Glomerular visceral epithelial cell (primary cell): ENCODE measurements around the gene SMIM1.

Experiments
- DNase-seq: peaks from one replicate; pipeline ENCODE4 v3.0.0-alpha.2; 2016; ENCODE audit errors: extremely low spot score

Gene SMIM1

DNA sequence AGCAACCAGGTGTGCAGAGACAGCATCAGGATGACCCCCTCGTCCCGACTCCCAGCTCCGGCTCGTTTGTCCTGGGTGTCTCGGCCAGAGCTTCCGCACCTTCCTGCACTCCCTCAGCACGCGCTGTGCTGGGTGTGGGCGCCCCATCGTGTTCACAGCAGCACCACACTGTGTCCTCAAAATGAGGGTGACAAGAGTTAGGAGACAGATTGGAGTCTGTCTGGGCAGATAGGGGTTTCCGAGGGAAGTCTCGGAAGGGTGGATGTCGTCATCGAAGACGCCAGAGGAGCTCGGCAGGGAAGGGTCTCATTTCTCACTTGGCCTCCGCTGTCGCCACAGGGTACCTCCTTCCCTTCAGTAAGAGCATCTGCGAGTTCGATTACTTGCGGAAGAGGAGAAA, 16.2 kb upstream of the SMIM1 start:
- no peak for DNase-seq

DNA sequence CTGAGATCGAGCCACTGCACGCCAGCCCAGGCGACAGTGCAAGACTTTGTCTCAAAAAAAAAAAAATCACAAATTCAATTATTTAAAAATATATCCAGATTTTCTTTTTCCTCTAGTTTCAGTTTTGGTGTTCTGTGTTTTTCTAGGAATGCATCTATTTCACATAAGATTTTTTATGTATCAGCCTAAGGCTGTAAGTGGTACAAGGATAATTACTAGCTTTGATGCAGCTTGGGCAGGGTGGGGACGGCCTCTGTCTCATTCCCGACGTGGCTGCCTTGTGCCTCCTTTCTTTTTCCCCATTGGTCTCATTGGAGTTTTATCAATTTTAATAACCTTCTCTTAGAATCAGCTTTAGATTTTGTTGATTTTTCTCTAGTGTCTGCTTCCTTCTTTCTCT, 13.4 kb upstream of the SMIM1 start:
- DNase-seq: no peak

DNA sequence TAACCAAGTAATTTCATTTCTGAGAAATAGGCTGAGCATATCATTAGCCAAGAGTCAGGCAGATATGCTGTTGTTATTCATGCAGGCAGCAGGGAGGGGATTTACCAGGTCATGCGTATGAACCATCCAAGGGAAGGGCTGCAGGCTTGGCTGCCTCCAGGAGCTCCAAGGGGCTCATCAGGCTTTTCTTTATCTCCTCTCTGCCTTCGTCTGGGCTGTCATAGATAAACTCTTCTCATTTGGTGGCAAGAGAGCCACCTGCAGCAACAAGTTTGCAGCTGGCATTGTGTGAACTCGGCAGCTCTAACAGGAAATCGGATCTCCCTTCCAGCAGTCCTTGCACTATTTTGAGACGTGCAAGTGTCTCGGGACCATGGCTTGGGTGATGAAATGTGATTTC, 12.8 kb upstream of the SMIM1 start:
- DNase-seq: no peak

DNA sequence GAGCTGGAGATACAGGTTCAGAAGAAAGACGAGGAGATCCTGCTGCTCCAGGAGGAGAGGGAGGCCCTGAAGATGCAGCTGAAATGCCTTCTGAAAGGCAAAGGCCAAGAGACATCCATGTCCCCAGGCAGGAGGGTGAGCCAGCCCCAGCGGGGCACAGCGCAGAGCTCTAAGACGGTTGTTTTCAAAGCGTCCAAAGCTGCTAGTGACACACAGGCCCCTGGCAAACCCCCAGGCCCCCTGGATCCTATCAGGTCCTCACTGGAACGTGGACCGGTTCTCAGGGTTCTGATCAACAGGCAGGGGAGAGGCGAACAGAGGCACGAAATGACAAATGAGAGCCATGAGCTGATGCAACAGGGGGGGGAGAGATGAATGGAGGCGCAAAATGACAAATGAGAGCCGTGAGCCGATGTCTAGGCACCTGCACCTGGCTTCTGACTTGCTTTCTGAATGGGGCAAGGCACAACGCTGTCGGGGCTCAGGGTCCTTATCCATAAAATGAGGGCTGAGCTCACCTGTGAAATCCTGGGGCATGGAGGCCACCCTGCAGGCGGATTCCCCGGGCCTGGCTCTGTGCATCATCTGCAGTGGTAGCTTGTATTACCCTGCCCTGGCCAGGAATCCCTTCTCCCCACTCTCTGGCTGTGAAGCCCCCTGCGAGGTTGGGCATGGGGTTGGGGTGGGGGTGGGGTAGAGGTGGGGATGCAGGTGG, 11.1 kb upstream of the SMIM1 start:
- DNase-seq: no peak

DNA sequence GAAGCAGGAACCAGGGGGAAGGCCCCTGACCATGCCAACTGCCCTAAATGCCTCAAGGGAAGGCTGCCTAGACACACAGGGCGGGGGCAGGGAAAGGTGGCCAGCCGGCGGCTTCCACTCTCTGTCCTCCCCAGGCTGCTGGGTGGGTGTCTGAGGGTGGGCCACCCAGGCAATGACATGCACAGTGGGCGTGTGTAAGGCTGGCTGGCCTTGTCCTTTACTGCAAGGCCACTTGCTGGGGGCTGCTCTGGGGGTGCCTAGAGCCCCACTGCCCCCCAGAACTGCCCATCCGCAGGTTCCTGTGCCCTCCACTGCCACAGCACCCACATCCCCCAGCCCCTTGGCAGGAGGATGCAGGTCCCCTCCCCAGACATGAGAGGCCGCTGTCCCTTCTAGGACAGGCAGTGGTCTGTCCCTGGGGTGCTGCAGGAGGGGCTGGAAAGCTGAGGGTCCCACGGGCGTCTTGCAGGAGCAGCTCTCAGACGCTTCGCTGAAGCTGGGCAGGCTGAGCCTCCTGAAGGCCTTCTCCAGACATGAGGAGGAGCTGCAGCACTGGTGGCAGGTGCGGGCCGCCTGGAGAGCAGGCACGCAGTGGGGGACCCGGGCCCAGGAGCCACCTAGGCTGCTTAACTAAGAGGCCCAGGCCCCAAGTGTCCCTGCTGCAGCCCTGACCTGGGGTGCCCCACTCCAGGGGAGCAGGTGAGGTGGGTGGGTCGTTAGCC, 10.2 kb upstream of the SMIM1 start:
- no peak for DNase-seq

DNA sequence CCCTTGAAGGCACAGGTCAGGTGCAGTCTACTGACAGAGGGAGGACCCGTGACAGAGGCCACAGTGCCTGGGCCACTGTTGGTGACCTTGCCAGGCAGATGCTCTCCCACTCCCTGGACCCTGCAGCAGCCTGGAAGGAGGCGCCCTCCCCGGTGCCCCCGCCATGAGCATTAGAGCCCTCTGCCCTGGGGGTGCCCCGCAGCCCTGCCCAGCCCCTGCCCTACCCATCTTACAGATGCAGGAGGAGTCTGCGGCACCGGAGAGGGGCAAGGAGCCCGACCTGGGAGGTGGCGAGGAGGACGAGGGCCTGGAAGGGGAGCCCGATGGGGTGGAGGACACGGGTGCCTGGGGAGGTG, 9.7 kb upstream of the SMIM1 start:
- no peak for DNase-seq

DNA sequence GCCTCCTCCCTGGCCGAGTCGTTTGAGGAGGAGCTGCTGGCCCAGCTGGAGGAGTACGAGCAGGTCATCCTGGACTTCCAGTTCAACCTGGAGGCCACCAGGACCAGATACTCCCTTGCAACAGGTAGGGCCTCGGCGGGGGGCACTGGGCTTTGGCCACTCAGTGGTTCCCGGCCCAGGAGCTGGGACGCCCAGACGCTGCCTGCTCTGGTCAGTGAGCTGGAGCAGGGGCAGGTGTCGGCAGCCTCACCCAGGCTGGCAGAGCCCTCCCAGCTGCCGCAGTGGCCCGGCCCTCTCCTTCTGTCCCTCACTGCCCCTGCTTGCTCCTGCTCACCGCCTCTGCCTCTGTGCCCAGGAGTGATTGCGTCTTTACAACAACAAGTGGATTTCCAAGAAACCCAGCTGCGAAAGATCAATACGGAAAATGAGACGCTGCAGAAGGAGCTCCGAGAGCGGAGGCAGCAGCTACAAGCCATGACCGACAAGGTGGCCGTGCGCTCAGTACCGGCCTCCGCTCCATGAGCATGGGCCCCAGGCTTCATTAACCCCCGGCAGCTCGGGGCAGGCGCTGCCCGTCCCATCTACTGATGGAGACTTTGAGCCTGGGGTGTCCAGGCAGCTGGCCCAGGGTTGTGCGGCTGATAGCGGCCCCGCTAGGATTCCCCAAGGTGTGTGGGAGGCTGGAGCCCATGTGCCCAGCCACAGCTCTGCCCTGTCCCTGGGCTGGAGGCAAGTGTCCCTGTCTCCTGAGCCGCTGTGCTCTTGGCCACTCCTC, 9.0 kb upstream of the SMIM1 start:
- no peak for DNase-seq

DNA sequence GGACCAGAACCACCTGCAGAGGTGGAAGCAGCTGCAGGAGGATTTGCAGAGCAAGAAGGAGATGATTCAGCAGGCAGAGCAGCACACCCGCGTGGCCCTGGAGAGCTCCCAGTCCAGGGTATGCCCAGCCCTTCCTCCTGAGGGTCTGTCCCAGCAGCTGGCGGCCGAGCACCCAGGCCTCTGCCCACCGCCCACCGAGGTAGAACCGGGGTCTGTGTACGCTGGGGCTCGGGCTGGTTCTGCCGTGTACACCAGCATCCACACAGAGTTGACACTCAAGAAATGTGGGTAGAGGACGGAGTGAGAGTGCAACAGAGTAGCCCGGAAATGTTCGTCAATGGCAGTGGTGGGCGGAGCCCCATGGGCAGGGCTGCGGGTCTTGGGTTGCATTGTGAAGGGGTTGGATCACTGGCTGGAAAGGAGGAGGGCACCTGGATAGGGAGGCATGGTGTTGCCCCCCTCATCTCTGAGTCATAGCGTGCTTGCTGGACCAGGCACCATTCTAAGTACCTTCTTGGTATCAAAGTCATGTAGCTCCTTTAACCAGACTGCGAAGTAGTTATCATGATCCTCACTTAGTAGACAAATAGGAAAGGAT, 5.1 kb upstream of the SMIM1 start:
- no peak for DNase-seq

DNA sequence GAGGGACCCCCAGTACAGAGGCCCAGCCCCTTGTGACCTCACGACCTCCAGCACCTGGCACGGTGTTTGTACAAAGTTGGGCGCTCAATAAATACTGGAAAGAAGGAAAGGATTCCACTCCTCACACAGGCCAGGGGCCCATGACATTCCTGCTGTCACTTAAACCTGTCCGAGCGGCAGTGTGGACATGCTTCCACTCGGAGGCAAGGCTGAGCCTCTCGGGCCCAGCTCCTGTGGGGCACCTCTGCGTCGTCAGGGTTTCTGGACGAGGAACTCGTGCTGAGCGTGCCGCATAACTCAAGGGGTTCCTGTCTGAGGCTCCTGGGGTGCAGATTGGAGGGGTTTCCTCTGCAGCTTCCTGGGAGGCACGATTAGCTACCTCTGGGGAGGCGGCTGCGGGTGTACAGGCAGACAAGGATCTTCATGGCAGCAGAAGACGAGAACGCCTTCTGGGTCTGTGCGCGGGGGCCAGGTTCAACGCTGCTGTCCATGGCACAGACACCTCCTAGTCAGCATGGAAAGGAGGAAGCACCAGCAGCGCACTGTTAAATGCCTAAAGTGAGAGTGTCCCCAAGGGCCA, 3.6 kb upstream of the SMIM1 start:
- DNase-seq: no peak

DNA sequence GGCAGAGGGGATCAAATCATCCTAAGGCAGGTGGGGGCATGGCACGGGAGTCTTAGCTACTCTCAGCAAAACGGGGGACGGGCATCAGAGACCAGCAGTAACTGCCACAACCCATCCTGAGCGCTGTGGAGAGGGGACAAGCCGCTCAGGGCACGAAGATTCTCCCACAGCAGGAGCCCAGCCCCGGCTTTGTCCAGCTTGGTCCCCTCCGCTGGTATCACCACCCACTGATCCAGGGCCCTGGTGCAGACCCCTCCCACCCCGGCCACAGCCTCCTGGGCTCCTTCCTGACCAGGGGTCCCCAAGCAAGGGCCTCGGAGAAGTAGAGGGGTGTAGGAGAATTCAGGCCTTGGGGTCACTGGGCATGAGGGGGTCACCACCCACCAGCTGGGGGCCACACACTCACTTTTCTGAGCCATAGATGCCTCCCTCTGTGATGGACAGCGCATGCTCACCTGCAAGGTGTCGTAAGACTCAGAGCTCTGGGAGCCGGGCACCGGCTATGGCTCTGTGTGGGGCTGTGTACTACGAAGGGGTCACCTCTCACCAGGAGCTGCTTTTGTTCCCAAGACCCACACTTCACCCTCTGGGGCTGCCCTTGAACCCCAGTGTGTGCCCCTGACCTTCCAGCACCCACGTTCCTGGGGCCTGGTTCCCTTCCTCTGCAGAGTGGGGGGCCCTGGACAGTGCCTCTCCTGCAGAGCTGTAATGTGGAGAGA, 2.3 kb upstream of the SMIM1 start:
- no peak for DNase-seq

DNA sequence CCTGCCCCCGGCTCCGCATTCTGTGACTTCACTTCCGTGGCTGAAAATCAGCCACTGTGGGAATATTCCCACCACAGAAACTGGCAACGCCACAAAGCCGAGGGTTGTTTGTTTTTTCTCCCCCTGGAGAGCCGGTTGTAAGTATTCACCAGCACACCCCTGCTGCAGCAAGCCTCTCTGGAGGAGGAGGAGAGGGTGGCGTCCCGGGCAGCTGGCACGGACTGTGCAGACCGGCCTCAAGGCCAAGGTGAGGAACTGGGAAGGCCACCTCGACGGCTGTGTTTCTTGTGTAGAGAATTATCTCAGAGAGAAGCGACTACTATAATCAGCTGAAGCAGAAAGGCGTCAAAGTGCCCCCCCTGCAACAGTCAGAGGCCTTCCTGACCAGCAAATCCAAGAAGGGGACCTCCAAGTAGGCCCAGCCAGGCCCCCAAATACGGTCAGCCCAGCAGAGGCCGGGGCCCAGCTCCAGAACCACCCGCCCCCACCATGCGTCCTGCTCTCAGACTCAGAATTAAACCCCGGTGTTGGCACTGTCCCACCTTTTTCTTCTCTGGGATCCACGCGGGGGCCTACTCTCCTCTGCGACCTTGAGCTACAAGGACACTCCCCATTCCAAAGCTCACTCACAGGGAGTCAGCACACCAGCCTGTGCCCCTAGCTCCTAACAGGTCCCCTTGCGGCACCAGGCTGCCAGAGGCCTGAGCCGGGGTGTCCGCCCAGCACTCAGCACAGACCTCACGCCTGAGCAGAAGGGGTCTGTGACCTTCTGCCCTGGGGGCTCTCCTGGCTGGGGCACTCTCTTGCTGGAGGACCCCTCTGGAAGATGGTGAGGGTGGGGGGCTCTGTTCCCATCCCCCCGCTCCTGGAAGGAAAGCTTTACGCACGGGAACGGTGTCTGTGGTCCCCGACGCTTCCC, 1.2 kb upstream of the SMIM1 start:
- no peak for DNase-seq

DNA sequence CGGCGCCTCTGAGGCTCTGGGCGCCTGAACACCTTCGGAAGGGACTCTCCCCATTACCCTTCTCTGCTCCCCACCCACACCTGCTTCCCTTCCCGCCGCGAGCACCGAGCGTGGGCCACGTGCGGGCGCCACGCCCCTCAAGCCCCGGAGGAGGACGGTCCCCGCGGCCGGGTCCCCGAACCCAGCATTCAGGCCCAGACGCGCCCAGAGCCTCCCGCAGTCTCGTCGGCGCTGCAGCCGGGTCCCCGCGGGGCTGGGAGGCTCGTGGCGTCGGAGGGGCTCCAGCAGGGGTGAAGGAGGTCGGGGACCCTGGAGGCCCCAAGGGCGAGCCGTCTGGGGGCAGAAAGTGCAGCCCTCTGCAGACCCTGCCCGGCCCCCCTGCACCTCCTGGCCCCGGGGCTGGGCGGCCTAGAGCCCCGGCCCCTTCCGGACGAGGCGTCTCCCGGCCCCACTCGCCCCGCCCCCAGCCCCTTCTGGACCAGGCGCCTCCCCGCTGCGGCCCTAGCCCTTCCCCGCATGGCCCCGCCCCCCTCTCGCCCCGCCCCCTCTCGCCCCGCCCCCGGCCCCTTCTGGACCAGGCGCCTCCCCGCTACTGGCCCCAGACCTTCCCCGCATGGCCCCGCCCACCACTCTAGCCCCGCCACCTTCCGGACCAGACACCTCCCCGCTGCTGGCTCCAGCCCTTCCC, 378 bp upstream of the SMIM1 start:
- DNase-seq: peak; percentile 87

DNA sequence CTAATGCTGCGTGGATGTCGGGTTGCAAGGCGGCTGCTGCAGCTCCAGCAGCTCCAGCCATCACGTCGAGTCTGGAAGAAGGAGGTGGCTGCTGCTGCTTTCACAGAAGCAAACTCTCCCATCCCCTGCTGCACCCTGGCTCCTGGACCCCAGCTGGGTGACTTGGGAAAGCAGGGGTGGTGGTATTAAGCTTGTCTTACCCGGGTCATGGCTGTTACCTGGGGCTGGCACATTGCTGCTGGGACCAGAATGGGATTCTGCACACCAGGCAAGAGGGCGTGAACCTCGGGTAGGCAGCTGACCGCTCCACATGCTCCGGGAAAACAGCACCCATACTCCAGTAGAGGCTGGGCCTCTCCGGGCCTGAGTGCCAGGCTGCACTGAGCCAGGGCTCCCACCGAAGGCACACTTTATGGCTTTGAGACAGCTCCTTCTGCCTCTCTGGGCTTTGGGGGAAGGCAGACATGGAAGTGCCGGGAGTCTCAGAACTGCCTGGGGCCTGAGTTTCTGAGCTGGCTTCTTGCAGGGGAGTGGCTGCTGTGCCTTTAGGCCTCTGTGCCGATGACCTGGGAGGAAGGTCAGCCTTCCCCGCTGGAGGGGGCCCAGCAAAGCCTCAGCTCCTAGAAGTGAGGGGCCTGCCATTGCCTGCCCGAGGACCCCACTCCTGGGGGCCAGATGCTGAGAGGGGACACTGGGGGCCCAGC, 1.2 kb downstream of the SMIM1 start:
- DNase-seq: no peak

DNA sequence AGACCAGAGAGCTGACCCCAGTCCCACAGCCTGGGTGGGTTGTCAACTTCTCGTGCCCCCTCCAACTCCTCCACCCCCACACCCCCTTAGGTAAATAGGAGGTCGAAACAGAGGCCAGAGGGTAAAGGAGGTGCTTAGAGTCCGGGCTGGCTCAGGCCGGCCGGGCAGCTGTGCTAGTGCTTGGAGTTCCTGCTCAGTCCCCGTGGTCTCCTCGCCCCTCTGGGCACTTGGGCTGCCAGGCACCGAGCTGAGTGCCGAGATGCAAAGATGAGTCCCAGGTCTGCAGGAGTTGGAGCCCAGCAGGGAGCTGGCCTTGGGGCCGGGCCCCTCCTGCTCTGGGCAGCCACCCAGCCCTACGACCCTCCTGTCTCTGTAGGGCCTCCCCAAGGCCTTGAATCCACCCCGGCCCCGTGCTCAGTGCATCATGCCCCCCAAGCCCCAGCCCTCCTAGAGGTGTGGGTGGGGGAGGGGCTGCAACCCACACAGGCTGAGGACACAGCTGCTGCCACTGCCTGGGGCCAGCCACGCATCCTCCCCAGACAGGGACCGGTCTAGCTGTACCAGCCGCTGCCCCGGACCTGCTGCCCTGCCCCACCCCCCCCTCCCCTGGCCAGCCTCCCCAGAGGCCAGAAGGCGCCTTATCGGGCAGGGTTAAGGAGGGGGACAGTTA, 1.9 kb downstream of the SMIM1 start:
- no peak for DNase-seq

DNA sequence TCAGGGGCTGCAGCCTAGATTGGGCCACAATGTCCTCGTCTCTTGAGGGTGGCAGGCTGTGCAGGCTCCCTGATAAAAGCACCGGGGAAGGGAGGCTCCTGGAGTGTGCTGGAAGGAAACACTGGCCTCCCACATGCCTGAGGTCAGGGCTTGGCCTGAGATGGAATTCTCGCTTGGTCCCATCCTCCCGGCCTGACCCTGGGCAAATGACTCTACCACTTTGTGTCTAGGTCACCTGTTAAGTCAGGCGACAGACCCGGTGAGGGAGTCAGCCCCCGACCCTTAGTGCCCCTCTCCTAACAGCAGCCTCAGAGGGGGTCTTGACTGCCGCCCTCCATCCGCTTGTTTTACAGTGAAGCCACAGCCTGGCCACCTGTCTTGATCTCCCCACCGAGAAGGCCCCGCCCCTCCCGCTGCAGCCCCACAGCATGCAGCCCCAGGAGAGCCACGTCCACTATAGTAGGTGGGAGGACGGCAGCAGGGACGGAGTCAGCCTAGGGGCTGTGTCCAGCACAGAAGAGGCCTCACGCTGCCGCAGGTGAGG, 2.5 kb downstream of the SMIM1 start:
- peak; percentile 49 for DNase-seq

DNA sequence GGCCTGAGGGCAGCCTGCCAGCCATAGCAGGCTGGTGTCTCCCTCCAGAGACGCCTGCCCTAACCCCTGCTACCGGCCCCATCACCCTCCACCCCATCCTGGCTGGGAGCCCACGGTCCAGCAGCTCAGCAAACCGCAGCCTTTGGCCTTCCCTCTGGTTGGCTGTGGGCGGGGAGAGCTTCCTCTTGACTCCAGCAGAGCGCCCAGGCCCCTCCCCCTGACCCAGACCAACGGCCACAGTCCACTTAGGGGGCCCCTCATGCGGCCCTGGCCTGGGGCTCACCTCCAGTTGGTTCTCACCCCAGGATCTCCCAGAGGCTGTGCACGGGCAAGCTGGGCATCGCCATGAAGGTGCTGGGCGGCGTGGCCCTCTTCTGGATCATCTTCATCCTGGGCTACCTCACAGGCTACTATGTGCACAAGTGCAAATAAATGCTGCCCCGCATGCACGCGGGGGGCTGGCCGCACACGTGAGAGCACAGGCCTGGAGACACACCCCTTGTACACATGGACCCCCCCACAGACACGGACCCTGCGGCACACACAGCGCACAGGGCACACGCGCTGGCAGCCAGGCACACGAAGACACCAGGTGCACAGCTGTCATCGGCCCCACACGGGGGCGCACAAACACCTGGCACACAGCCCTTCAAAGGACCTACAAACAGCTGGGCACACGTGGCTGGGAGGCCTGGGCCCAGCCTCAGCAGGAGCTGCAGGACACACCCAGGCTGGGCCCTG, 3.1 kb downstream of the SMIM1 start:
- peak; percentile 86 for DNase-seq

DNA sequence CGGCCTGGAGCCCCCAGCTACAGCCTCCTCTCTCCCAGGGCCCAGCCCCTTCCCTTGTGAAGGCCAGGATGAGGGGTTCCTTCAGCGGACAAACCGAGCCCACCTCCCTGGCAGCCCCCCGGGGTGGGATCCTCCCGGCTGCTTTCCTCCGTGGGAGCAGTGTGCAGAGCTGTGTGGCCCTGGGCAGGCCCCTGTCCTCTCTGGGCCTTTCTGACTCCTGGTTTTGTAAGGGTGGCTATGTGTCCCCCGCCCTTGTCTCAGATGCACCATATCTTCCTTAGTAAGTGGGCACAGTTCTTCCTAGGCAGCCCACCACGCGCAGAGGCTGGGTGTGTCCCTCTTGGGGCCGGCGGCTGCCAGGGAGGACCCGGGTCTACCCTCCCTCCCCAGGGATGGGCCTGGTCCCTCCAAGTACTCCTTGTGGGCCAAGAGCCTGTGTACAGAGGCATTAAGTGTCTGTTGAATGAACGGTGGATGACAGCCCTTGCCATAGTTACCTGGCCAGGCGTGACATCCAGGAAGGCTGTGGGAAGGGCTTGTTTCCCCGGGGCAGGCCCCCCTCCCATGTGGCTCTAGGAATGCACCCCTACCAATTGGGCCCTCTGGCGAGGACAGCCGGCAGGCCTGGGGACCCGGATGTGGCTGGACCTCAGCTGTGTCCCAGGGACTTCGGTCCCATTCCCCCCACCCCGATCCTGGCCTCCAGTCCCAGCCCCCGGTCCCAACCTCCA, 3.8 kb downstream of the SMIM1 start:
- DNase-seq: no peak
